ENCODE data around the gene DLGAP1.

DLGAP1 gene

GRCh38 chr18:3885209-3885792 lies 569.8 kb downstream of the DLGAP1 start:
- DNase-seq = no peak

GRCh38 chr18:3879836-3880120 lies 575.3 kb downstream of the DLGAP1 start:
- DNase-seq = no peak

GRCh38 chr18:3879114-3879835 lies 575.8 kb downstream of the DLGAP1 start:
- no peak for DNase-seq

GRCh38 chr18:3878401-3878800 lies 576.7 kb downstream of the DLGAP1 start:
- DNase-seq = no peak

GRCh38 chr18:3877678-3878077 lies 577.4 kb downstream of the DLGAP1 start:
- no peak for DNase-seq

GRCh38 chr18:3875961-3876360 lies 579.1 kb downstream of the DLGAP1 start:
- DNase-seq = no peak

GRCh38 chr18:3875376-3875775 lies 579.7 kb downstream of the DLGAP1 start:
- no peak for DNase-seq

- DNase-seq = no peak
These were observed 580.5 kb downstream of the DLGAP1 start for GRCh38 chr18:3874581-3874980.

GRCh38 chr18:3874125-3874524 lies 581.0 kb downstream of the DLGAP1 start:
- DNase-seq = no peak

GRCh38 chr18:3873698-3874097 lies 581.4 kb downstream of the DLGAP1 start:
- no peak for DNase-seq

GRCh38 chr18:3873211-3873610 lies 581.9 kb downstream of the DLGAP1 start:
- no peak for DNase-seq

GRCh38 chr18:3872641-3873040 lies 582.5 kb downstream of the DLGAP1 start:
- DNase-seq = no peak

GRCh38 chr18:3871687-3872086 lies 583.4 kb downstream of the DLGAP1 start:
- DNase-seq = no peak

- DNase-seq = no peak
These were observed 584.2 kb downstream of the DLGAP1 start for GRCh38 chr18:3870914-3871313.

- no peak for DNase-seq
These were observed 585.3 kb downstream of the DLGAP1 start for GRCh38 chr18:3869848-3870247.

- DNase-seq = no peak
These were observed 587.2 kb downstream of the DLGAP1 start for GRCh38 chr18:3867864-3868311.

- DNase-seq = no peak
These were observed 587.9 kb downstream of the DLGAP1 start for GRCh38 chr18:3867236-3867635.

GRCh38 chr18:3864669-3865298 lies 590.3 kb downstream of the DLGAP1 start:
- DNase-seq = no peak

GRCh38 chr18:3863593-3863992 lies 591.5 kb downstream of the DLGAP1 start:
- DNase-seq = no peak

- no peak for DNase-seq
These were observed 592.1 kb downstream of the DLGAP1 start for GRCh38 chr18:3863006-3863405.

- DNase-seq = no peak
These were observed 593.6 kb downstream of the DLGAP1 start for GRCh38 chr18:3861495-3861894.

GRCh38 chr18:3857544-3857943 lies 597.6 kb downstream of the DLGAP1 start:
- DNase-seq = no peak

GRCh38 chr18:3855966-3856365 lies 599.1 kb downstream of the DLGAP1 start:
- DNase-seq = no peak

GRCh38 chr18:3852321-3852720 lies 602.8 kb downstream of the DLGAP1 start:
- DNase-seq = no peak

- DNase-seq = no peak
These were observed 603.9 kb downstream of the DLGAP1 start for GRCh38 chr18:3851159-3851558.

Data from NK-92 treated with Interleukin-12 subunit alpha and Interleukin-12 subunit beta, amount 100 ng/mL, for 24 hours (cell line).